Measurements from ENCODE around the gene CASP10. TPM values are rescaled to one million over a fixed set of nuclear protein-coding genes. Genes with fewer than 3 reads are reported as not detected.
A peak's percentile ranks its signal among the peaks of the same experiment; 100 is the strongest.

The CASP10 gene
- total and polyA plus RNA-seq, 9 of the 15 experiments (the other 6 are each of a cell fraction or from before 2014, with no cell fraction given) = 7.1 to 20.4 (median 10.8) TPM

GRCh38 chr2:201231781-201232466, 49.0 kb downstream of the CASP10 start (continued):
- TF ChIP-seq AFF4 (CRISPR knock-in tag; IDR thresholded peaks at IDR 0.05) (no peak), NR2C1 (IDR thresholded peaks at IDR 0.05) (peak; percentile 93), NR2C1 (tag; IDR thresholded peaks at IDR 0.05) (peak; percentile 96), SAP30 (IDR thresholded peaks at IDR 0.05; ENCODE audit: borderline replicate concordance, insufficient read depth, low read depth, low read length, poor library complexity, severe bottlenecking) (no peak), KDM1A (IDR thresholded peaks at IDR 0.05) (no peak), TAF1 (IDR thresholded peaks at IDR 0.05; ENCODE audit: control insufficient read depth, extremely low read depth, insufficient read depth, low read length, severe bottlenecking) (peak; percentile 36), SMC3 (conservative IDR thresholded peaks at IDR 0.05; ENCODE audit: insufficient read depth, low read depth, low read length) (peak; percentile 59), MYNN (IDR thresholded peaks at IDR 0.05) (0 out of 2 replicates have a peak, but pooled peaks have one; percentile 42), MYNN (CRISPR knock-in tag; IDR thresholded peaks at IDR 0.05) (no peak), NR1H2 (CRISPR knock-in tag; IDR thresholded peaks at IDR 0.05) (no peak), PHF8 (IDR thresholded peaks at IDR 0.05; ENCODE audit: borderline replicate concordance, low read length) (peak; percentile 39; the same call in 1 of the 2 replicates), BRD9 (IDR thresholded peaks at IDR 0.05; ENCODE audit: low read depth, partially characterized antibody) (peak; percentile 38), ZNF232 (CRISPR knock-in tag; IDR thresholded peaks at IDR 0.05) (no peak), NR2C2 (CRISPR knock-in tag; IDR thresholded peaks at IDR 0.05) (0 out of 2 replicates have a peak, but pooled peaks have one; percentile 59), NR2C2 (tag; IDR thresholded peaks at IDR 0.05) (peak; percentile 97), ZNF639 (CRISPR knock-in tag; conservative IDR thresholded peaks at IDR 0.05 in 1 of 2, IDR thresholded peaks at IDR 0.05 in 1 of 2) (peak in 1 of 2 experiments; percentile 60; a peak in 2 of 4 replicates), RBFOX2 (IDR thresholded peaks at IDR 0.05; ENCODE audit: low read depth, low read length) (peak; percentile 44; the same call in 1 of the 2 replicates), ZNF592 (IDR thresholded peaks at IDR 0.05) (peak; percentile 86)

Measured in K562 (cell line).